Glomerular visceral epithelial cell (primary cell): ENCODE data around the gene CHST2.
"Not testable (repeated sequence)": the region's sequence is repeated elsewhere in the genome, so short reads cannot be mapped to it uniquely, and the experiment has no call there.

Source experiments
- DNase-seq: peaks from one replicate; pipeline ENCODE4 v3.0.0-alpha.2; 2016; ENCODE audit errors: extremely low spot score

Gene CHST2

DNA sequence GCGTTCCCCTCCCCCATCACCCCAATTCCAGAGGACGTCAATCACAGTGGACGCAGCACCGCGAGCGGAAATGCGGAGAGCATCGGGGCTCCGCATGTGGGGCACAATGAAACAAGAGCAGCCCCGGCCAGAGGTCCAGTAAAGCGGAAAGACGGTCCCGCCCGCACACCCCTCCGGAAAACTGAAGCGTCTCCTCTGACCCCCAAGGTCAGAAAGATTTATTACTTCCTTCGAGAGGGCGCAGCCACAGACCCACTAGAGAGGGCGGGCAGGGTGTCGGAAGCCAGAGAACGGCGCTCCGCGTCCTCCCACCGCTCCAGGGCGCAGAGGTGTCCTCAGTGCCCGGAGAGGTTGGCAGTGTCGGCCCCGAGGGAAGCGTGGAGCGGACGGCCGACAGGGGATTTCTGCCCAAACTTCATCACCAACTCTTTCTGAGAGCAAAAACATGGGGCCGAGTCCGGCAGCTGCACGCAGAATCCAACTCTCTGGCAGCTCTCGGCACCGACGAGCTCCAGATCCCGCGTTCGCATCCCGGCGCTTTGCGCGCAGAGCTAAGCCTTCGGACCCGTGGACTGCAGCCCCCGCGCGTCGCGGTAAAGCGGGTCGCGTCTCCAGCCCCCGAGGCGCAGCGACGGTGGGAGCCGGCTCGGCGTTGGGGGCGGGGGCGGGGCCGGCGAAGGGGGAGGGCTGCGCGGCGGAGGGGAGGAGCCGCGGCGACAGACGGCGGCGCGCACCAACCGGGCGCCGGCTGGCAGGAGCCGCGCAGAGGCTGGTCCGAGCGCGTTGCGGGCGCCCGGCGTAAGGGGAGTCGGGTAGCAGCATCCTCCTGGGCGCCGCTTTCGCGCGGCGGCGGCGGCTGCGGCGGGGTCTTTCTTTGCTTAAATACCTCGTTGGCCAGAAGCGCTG, at the start of gene CHST2:
TSS of gene CHST2 (plus strand) at position 763 of the 906 bp plus-strand sequence. CDS start 1,046 bp downstream, outside the sequence.
- DNase-seq: peak; percentile 79

DNA sequence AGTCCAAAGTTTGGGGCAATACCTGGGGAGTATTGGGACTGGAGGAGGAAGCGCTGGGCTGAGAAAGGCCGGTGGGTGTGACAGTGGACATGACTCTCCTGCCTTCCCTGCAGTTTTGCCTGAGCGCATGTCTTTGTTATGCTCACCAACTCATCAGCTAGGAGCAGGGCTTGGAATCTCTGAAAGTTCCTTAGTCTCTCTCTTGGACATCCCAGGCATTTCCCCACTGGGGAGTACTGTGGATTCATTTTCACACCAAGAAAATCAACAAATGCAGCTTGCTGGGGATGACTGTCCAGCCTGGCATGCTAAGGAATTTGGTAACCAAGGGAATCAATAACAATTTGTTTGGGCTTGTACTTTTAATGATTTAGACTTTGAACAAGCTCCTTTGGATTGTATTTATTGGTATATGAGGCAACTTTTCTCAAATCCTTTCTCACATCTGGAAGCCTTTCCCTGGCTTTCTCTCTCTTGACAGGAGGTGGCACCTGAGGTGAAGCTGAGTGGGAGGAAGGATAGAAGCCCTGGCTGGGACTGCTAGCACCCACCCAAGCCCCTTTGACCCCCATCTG, 48.5 kb upstream of the CHST2 start:
- peak; percentile 19 for DNase-seq

DNA sequence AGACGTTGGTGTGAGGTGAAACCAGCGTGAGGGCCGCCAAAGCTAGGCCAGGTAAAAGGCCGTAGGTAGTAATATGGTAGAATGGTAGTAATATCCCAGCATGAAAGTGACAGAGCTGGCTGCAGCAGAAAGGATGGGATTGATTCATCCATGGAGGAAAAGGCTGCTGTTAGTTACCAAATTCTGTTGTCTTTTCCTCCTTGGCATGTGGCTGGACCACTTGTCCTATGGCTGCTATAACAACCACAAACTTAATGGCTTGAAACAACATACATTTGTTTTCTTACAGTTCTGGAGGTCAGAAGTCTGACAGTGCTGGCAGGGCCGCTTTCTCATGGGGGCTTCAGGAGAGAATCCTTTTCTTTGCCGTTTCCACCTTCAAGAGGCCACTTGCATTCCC, 47.8 kb upstream of the CHST2 start:
- DNase-seq: no peak

- not testable (repeated sequence) for DNase-seq
These were observed 47.1 kb upstream of the CHST2 start for GRCh38 chr3:143072298-143073020.

GRCh38 chr3:143073541-143073940, 46.0 kb upstream of the CHST2 start:
- not testable (repeated sequence) for DNase-seq

GRCh38 chr3:143073983-143074382, 45.6 kb upstream of the CHST2 start:
- not testable (repeated sequence) for DNase-seq

DNA sequence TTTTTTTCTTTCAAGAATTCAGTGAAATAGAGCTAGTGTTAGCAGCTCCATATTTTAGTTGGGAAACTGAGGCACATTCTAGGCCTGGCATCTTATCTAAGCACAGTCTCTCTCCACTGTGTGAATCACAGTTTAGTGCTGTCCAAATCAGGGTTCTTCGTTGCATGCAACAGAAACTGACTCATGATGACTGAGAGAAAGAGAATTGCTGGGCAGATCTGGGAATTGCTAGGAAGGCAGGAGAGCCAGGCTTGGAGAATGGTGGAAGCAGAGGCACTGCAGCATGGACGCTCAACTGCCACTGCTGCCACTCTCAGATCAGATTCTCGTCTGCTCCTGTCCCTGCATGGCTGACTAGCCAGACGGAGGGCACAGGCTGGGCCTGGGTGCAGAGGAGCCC, 40.7 kb upstream of the CHST2 start:
- DNase-seq: peak; percentile 42

DNA sequence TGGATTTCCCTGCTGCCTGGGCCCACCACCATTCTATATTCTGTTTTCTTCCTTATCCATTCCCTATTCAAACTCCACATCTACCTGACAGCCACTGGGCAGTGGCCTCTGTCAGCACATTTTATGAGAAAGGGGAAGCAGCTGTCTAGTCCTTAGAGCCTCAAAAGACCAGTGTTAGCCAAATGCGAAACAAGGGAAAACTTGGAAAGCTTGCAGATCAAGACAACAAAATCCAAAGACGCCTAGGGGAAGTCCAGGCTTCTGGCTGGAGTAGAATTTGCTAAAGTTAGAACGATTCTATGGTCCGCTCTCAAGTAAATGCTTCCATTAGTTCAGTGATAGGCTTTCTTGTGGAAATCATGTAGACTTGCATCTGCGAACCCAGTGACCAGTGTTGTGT, 39.4 kb upstream of the CHST2 start:
- no peak for DNase-seq

DNA sequence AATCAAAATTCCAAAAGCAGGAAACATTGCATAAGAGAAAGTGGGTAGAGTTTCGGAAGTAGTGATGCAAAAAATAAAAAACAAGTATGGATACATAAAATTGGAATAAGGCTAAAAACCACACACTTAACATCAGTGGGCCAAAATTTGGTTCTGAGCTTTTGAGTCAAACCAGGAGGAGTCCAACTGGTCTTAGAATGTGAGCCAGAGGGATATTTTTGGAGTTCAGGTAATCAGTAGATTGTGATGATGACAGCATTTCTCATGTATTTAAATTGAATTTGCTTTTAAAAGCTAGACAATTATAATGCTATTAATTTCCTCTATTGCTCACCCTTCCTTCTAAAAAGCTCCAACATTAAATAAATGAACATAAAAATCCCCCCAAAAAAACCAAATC, 38.2 kb upstream of the CHST2 start:
- DNase-seq: no peak

GRCh38 chr3:143081844-143082778, 37.5 kb upstream of the CHST2 start:
- DNase-seq: no peak

DNA sequence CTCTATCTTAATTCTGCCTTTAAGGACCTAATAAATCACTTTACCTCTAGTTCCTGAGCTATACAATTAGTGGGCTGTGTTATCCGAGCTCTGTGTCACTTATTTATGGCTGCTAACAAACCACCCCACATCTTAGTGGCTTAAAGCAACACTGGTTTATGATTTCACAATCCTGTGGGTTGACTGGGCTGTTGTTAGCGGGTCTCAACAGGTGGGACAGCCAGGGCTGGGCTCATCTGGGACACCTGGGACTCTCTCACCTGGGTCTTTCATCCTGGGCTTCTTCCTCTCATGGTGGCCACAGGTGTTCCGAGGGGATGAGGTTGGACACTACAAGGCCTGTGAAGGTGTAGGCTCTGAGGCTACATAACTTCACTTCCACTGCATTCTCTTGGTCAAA, 35.8 kb upstream of the CHST2 start:
- DNase-seq: no peak

DNA sequence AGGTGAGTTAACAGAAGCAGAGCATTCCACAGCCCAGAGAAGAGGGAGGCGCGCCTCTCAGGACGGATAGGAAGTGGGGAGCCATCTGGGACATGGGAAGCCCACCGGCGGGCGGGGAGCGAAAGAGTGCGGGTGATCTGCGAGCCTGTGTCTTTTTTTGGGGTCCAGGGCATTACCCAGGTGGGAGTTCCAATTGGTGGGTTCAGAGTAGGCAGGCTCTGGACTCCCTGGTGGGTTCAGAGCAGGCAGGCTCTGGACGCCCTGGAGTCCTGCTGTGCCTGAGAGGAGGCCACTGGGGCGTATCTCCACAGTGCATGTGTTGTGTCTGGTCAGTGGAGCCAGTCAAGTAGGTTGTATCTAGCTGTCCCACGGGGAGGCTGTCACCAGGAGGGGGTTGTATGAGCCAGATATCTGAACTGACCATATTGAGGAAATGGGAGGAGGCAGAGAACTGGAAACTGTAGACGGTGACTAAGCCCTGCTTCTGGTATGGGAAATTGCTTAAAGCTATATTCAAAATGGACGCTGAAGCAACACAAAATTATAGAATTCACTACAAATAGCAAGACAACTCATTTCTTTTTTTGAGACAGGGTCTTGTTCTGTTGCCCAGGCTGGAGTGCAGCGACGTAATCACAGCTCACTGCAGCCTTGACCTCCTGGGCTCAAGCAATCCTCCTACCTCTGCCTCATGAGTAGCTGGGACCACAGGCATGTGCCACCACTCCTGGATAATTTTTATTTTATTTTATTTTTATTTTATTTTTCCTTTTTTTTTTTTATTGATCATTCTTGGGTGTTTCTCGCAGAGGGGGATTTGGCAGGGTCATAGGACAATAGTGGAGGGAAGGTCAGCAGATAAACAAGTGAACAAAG, 34.5 kb upstream of the CHST2 start:
- peak; percentile 65 for DNase-seq

- DNase-seq: no peak
These were observed 30.7 kb upstream of the CHST2 start for GRCh38 chr3:143088835-143089234.

DNA sequence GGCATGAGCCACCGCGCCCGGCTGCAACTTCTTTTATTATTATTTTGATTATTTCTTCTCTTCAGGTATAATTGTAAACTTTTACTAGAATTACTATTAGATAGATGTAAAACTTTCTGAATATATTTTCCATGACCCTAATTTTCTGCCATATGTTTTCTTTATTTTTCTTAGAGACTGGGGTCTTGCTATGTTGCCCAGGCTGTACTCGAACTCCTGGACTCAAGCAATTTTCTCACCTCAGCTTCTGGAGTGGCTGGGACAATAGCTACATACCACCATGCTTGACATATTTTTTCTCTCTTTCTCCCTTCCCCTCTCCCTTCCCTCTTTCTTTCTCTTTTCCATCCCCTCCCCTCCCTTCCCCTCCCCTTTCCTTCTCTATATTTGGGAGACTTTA, 29.6 kb upstream of the CHST2 start:
- DNase-seq: no peak

DNA sequence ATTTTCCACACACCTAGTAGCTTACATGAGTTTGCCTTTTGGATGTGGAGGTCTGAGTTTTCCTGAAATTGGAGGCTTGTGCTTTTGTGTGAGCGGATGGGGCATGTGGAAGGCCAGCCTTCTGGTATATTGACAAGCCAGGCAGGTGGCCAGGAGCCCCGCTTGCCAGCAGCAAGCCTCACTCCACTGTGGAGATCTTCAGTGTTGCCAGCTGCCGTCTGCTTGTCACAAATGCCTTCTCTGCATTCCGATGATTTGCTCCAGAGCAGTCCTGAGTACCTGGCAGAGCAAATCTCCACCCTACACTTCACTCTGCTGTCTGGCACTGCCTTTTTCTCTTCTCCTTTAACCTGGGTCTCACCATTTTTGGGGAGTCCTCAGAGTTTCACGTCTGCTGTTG, 29.1 kb upstream of the CHST2 start:
- DNase-seq: no peak

DNA sequence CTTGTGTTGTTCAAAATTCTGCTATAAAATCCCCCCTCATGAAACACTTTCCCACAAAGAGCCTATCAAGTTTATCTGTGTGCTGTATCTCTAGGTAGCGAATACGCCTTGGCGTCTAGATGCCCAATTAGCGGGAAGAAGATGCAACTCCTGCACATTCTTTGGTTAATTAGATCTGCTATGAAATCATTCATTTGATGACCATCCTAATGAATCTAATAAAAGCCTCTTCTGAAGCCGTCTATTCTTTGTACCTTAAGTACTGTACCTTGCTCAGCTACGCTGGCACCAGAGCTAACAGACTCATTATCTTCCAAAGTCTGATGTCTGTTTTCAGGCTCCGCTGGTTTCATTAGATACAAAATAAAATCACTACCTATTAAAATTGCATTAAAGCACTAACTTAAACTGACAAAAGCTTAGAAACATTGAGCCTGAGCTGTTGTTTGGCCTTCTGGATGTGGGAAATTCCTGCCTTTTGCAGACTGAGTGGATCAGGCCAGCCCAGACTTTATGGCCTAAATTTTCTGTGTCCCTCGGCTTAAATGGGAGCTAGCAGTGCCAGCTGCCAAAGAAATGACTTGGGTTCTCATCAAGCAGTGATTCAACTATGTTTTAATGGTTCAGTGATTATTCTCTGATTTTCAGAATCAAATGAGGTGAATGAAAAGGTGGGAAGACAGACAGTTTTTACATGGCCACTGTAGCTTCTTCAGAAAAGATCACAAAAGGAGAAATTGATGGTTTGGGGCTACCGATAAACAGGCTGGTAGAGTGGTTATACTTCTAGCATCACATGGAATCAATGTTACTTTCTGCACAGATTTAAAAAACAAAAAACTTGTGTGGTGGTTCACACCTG, 28.4 kb upstream of the CHST2 start:
- DNase-seq: no peak

GRCh38 chr3:143092191-143092590, 27.4 kb upstream of the CHST2 start:
- no peak for DNase-seq

- DNase-seq: no peak
These were observed 23.8 kb upstream of the CHST2 start for GRCh38 chr3:143095813-143096212.

DNA sequence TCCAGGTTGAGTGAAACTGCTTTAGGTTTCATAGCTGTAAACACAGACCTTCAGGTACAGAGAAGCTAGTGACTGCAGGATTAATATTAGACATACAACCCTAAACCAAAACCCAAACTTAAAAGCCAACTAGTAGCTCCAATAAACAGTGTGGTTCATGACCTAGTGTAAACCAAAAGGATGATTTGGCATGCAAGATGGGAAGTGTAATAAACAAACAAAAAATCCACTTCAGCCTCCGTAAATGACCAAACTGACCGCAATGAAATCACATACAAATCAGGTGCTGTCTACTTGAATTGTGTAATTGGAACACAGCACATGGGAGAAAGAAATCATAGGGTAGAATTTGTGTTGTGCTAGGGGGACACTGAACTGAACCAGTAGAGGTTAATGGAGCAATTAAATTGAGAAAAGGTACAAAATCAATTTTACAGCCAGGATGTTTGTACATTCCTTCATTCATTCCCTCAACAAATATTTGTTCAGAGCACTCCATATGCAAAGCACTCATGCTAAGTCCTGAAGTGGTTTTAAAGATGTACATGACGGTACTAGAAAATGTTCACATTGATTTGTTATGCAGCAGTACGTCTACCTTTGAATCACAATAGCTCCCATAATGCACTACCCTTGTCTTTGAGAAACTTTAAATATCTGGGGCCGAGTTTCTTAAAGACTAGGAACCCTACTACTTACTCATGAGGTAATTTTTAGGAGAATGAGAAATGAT, 21.4 kb upstream of the CHST2 start:
- DNase-seq: no peak
